ENCODE measurements around the gene LHFPL6.

DNA sequence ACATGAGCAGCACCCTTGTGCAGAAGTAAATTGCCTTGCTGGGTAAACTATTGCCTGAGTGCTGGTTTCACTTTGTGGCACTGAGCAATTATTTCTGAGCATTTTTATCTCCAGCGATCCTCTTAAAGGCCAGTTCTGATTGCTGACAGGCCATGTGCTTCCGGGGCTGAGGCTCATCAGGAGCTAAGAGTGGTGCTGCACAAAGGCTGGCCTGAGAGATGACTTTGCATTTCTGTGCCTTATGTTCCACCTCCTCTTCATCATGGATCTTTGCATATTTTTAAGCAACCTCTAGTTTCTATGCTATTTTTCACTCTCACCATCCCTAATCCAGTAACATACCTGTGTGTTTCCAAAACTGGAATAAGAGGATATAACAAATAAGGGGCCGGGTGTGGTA lies 34.9 kb upstream of the LHFPL6 start:
- TF ChIP-seq, protein P1, sequence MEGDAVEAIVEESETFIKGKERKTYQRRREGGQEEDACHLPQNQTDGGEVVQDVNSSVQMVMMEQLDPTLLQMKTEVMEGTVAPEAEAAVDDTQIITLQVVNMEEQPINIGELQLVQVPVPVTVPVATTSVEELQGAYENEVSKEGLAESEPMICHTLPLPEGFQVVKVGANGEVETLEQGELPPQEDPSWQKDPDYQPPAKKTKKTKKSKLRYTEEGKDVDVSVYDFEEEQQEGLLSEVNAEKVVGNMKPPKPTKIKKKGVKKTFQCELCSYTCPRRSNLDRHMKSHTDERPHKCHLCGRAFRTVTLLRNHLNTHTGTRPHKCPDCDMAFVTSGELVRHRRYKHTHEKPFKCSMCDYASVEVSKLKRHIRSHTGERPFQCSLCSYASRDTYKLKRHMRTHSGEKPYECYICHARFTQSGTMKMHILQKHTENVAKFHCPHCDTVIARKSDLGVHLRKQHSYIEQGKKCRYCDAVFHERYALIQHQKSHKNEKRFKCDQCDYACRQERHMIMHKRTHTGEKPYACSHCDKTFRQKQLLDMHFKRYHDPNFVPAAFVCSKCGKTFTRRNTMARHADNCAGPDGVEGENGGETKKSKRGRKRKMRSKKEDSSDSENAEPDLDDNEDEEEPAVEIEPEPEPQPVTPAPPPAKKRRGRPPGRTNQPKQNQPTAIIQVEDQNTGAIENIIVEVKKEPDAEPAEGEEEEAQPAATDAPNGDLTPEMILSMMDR (IDR thresholded peaks at IDR 0.05; ENCODE audit: borderline replicate concordance, extremely low read depth, low read length, poor library complexity, severe bottlenecking), result no peak
- TF ChIP-seq EZH2 (IDR thresholded peaks at IDR 0.05; ENCODE audit: borderline replicate concordance, low read depth, low read length, severe bottlenecking), result no peak
